Measurements from ENCODE around the gene GINM1. TPM values are rescaled to one million over a fixed set of nuclear protein-coding genes. Genes with fewer than 3 reads are reported as not detected.

Gene GINM1
- total and polyA plus RNA-seq, 2 of the 8 experiments (the other 6 are each of a cell fraction or from before 2014, with no cell fraction given), result 5.1 to 21.6 TPM

DNA sequence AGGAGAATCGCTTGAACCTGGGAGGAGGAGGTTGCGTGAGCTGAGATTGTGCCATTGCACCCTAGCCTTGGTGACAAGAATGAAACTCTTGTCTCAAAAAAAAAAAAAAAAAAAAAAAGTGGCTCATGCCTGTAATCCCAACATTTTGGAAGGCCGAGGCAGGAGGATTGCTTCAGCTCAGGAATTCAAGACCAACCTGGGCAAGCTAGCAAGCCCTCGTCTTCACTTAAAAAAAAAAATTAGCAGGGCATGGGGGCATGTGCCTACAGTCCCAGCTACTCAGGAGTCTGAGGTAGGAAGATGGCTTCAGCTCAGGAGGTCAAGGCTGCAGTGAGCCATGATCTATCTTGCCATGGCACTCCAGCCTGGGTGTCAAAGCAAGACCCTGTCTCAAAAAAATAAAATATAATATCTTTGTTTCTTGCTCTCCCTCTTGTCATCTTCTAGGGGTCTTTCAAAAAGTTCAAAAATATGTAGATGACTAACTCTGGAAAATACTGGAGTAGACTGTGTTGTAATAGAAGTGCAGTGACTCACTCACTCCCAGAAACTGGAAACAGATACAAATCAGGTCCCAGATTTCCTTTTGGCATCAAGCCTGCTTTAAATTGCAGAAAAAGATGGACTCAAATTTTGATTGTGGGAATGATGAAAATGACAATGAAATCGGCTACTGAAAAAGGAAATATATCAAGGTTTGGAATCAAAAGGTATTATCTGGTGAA is 2.8 kb upstream of the GINM1 start:
- Histone ChIP-seq H2BK120ac (replicated peaks; ENCODE audit: low read depth, low read length) (no peak overlapping the region), H3K14ac (ENCODE audit: insufficient read length) (no peak overlapping the region), H3K4ac (replicated peaks; ENCODE audit: insufficient read length, low read depth, low read length) (no peak overlapping the region), H3K79me2 (ENCODE audit: control insufficient read depth in 1 of 2, insufficient read depth in 2 of 2, low read length in 2 of 2) (peaks cover 6 to 14% of the 10 kb centered on the region in 2 experiments), H3K9me3 (ENCODE audit: insufficient read depth in 2 of 2, low read depth in 1 of 2, low read length in 1 of 2) (no peaks in the 10 kb centered on the region), H3K79me1 (ENCODE audit: low read depth, low read length) (no peaks in the 10 kb centered on the region), H2AFZ (ENCODE audit: low read length) (no peak overlapping the region), H3K36me3 (ENCODE audit: control insufficient read depth in 2 of 4, insufficient read depth in 4 of 4, low read length in 3 of 4) (no peaks in the 10 kb centered on the region), H2BK5ac (ENCODE audit: low read depth, low read length) (no peak overlapping the region), H2BK12ac (ENCODE audit: low read depth, low read length) (no peak overlapping the region), H3K18ac (ENCODE audit: extremely low read depth, low read length) (no peak overlapping the region), H3K23ac (ENCODE audit: insufficient read length) (no peak overlapping the region), H3K27me3 (replicated peaks in 1 of 4; ENCODE audit: control insufficient read depth in 3 of 4, extremely low read depth in 1 of 4, insufficient read depth in 3 of 4, low read length in 3 of 4) (no peaks in the 10 kb centered on the region), H3K4me2 (ENCODE audit: insufficient read depth in 1 of 2, low read depth in 2 of 2, low read length in 2 of 2) (no peak overlapping the region), H4K91ac (replicated peaks; ENCODE audit: insufficient read length, low read length) (no peak overlapping the region), H3K23me2 (ENCODE audit: low read depth, low read length) (peaks cover 2% of the 10 kb centered on the region; the same call in 1 of the 2 replicates), H3K9ac (replicated peaks in 1 of 4; ENCODE audit: extremely low read depth in 1 of 4, low read depth in 3 of 4, low read length in 3 of 4) (no peak overlapping the region), H4K8ac (ENCODE audit: extremely low read depth, insufficient read depth, low read length) (no peak overlapping the region), H4K5ac (ENCODE audit: insufficient read length, low read depth, low read length) (no peak overlapping the region), H3K4me1 (replicated peaks in 1 of 4; ENCODE audit: control insufficient read depth in 3 of 4, insufficient read depth in 4 of 4, low read length in 3 of 4) (no peaks in the 10 kb centered on the region; a peak in 1 of 7 replicates), H2BK20ac (ENCODE audit: low read length) (no peak overlapping the region), H4K20me1 (replicated peaks in 1 of 2; ENCODE audit: control insufficient read depth in 1 of 2, insufficient read depth in 2 of 2, low read length in 2 of 2) (peaks cover 0 to 6% of the 10 kb centered on the region in 2 experiments), H2AK5ac (ENCODE audit: low read depth, low read length) (no peak overlapping the region), H2BK15ac (ENCODE audit: low read length) (no peak overlapping the region), H3K4me3 (ENCODE audit: extremely low read depth in 1 of 4, insufficient read depth in 2 of 4, low read depth in 3 of 4, low read length in 4 of 4) (no peak overlapping the region), H3K56ac (replicated peaks; ENCODE audit: insufficient read length, low read depth, low read length) (no peak overlapping the region), H3K27ac (ENCODE audit: low read depth, low read length) (no peak overlapping the region)
- DNase-seq (ENCODE audit: low read depth in 1 of 2, low spot score in 2 of 2), result no peak
- TF ChIP-seq ATF3 (IDR thresholded peaks at IDR 0.05; ENCODE audit: insufficient read depth, low read depth, low read length) (no peak), TBP (IDR thresholded peaks at IDR 0.05; ENCODE audit: low read depth, low read length) (no peak), HDAC6 (IDR thresholded peaks at IDR 0.05; ENCODE audit: low read depth, low read length) (no peak), CBX8 (IDR thresholded peaks at IDR 0.05; ENCODE audit: borderline replicate concordance, low read depth, low read length) (no peak), TAF7 (optimal IDR thresholded peaks at IDR 0.05; ENCODE audit: borderline replicate concordance, low read depth, low read length) (no peak), EP300 (IDR thresholded peaks at IDR 0.05; ENCODE audit: borderline replicate concordance in 1 of 2, low read depth in 2 of 2, low read length in 2 of 2) (no peak)
- TF ChIP-seq, protein P1, sequence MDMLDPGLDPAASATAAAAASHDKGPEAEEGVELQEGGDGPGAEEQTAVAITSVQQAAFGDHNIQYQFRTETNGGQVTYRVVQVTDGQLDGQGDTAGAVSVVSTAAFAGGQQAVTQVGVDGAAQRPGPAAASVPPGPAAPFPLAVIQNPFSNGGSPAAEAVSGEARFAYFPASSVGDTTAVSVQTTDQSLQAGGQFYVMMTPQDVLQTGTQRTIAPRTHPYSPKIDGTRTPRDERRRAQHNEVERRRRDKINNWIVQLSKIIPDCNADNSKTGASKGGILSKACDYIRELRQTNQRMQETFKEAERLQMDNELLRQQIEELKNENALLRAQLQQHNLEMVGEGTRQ (IDR thresholded peaks at IDR 0.05; ENCODE audit: low read length), result no peak
- no peak for FAIRE-seq
- ChIA-PET POLR2A (ENCODE audit: partially characterized antibody) (interaction anchor here (1.5 kb wide), 1 partner anchor 18 kb away, joined by 3 read pairs; the partner anchor contains the start of gene PPIL4), CTCF (ENCODE audit: partially characterized antibody) (interaction anchor here (0.6 to 6.5 kb wide), 5 partner anchors 12 to 1867 kb away, joined by 3 to 108 read pairs (median 5); partner anchors contain the start of gene PPIL4)
- WGBS, 2 experiments (ENCODE audit: extremely low coverage in 1 of 2, insufficient coverage in 1 of 2, insufficient read length in 1 of 2, insufficient replicate concordance in 2 of 2, low coverage in 1 of 2, low lambda C conversion rate in 2 of 2, missing lambda C conversion rate in 1 of 2), result 94% methylated on average over 5 of the region's 5 CpGs; no CpG with 5 or more reads in 1 of the 2 experiments

Measured in H1 (cell line).